CD4-positive, CD25-positive, alpha-beta regulatory T cell (primary cell): ENCODE measurements around the gene CCL2. TPM values are rescaled to one million over a fixed set of nuclear protein-coding genes. Genes with fewer than 3 reads are reported as not detected.

Experiments used
- ATAC-seq, 2 donors: fragments of 150-1000 bp; cut with Tn5 transposase; one replicate each; pipeline ENCODE4 v1.10.0; 2021; ENCODE audit warnings: low read depth in 2 of 2, moderate number of reproducible peaks in 2 of 2, moderate library complexity in 1 of 2
- DNase-seq, 3 donors: peaks; one replicate each; pipeline versions ENCODE4 v3.0.0 to v3.0.0-alpha.2; 2012 to 2022; ENCODE audit warnings: mixed read lengths in 1 of 3
- H3K27ac ChIP-seq: one replicate; pipeline ENCODE4 v1.7.0; 2013; ENCODE audit warnings: mild to moderate bottlenecking, low read length; ENCODE audit not compliant: insufficient read depth, poor library complexity, severe bottlenecking
- H3K27me3 ChIP-seq: one replicate; pipeline ENCODE4 v1.7.0; 2013; ENCODE audit warnings: low read length; ENCODE audit not compliant: control insufficient read depth, insufficient read depth
- H3K36me3 ChIP-seq: one replicate; pipeline ENCODE4 v1.7.0; 2013; ENCODE audit warnings: mild to moderate bottlenecking, low read length, moderate library complexity; ENCODE audit not compliant: control insufficient read depth, insufficient read depth
- H3K4me1 ChIP-seq: 2 replicates; pipeline ENCODE4 v1.7.0; 2013; ENCODE audit warnings: mild to moderate bottlenecking, low read length; ENCODE audit not compliant: insufficient read depth, control insufficient read depth, poor library complexity, severe bottlenecking
- H3K4me3 ChIP-seq: one replicate; pipeline ENCODE4 v1.7.0; 2013; ENCODE audit warnings: low read depth, mild to moderate bottlenecking, low read length, moderate library complexity
- H3K9me3 ChIP-seq, 2 experiments: 1 replicate in 1 of 2; 2 replicates in 1 of 2; pipeline ENCODE4 v1.7.0; 2013; ENCODE audit warnings: low read length in 2 of 2, mild to moderate bottlenecking in 1 of 2, moderate library complexity in 1 of 2; ENCODE audit not compliant: control insufficient read depth in 2 of 2
- H3K27ac Mint-ChIP-seq, 3 donors: one replicate each; pipeline ENCODE4 v1.8.0; 2020 to 2022; ENCODE audit warnings: mild to moderate bottlenecking in 3 of 3, mixed read lengths in 3 of 3, moderate library complexity in 2 of 3
- H3K27me3 Mint-ChIP-seq: one replicate; pipeline ENCODE4 v1.8.0; 2022; ENCODE audit warnings: mild to moderate bottlenecking, mixed read lengths
- H3K36me3 Mint-ChIP-seq: one replicate; pipeline ENCODE4 v1.8.0; 2020; ENCODE audit warnings: mixed read lengths
- H3K4me1 Mint-ChIP-seq, 4 donors: one replicate each; pipeline ENCODE4 v1.8.0; 2020 to 2022; ENCODE audit warnings: mixed read lengths in 4 of 4, mild to moderate bottlenecking in 1 of 4
- H3K4me3 Mint-ChIP-seq, 4 donors: one replicate each; pipeline ENCODE4 v1.8.0; 2020 to 2022; ENCODE audit warnings: mild to moderate bottlenecking in 4 of 4, mixed read lengths in 4 of 4, moderate library complexity in 3 of 4
- H3K9me3 Mint-ChIP-seq, 7 donors: one replicate each; pipeline ENCODE4 v1.8.0; 2020 to 2022; ENCODE audit warnings: mixed read lengths in 7 of 7, mild to moderate bottlenecking in 3 of 7, moderate library complexity in 2 of 7
- polyA plus RNA-seq, 4 donors: library from polyadenylated mRNA; unstranded; fragments of 300-500 nt; fragmentation: Illumina TruSeq; gene quantifications; one replicate each; pipeline ENCODE4 v1.2.3, GENCODE V29; 2021
- total RNA-seq: library from RNA; stranded (reverse); gene quantifications from one replicate; pipeline ENCODE4 v1.2.3, GENCODE V29; 2022

CCL2 gene
- total and polyA plus RNA-seq, 5 donors from 2014 or later = not detected

GRCh38 chr17:34242587-34243363, 12.3 kb upstream of the CCL2 start:
- no peaks in the 10 kb centered on the region for H3K27me3 ChIP-seq
- Mint-ChIP-seq H3K27ac (no peak overlapping the region), H3K27me3 (no peaks in the 10 kb centered on the region), H3K4me3 (no peak overlapping the region), H3K36me3 (no peaks in the 10 kb centered on the region), H3K9me3 (peaks cover 0 to 4% (median 0%) of the 10 kb centered on the region in 7 donors), H3K4me1 (peaks cover 0 to 3% (median 0%) of the 10 kb centered on the region in 4 donors)
- H3K36me3 ChIP-seq = no peaks in the 10 kb centered on the region
- H3K4me3 ChIP-seq = no peak overlapping the region
- ATAC-seq = no peak
- no peak for DNase-seq
- no peaks in the 10 kb centered on the region for H3K9me3 ChIP-seq
- H3K4me1 ChIP-seq = no peaks in the 10 kb centered on the region
- no peak overlapping the region for H3K27ac ChIP-seq

GRCh38 chr17:34243364-34244320, 11.4 kb upstream of the CCL2 start:
- no peak overlapping the region for H3K27ac Mint-ChIP-seq
- no peaks in the 10 kb centered on the region for H3K36me3 ChIP-seq
- no peaks in the 10 kb centered on the region for H3K9me3 ChIP-seq
- no peak overlapping the region for H3K27ac ChIP-seq
- H3K27me3 Mint-ChIP-seq = no peaks in the 10 kb centered on the region
- H3K4me1 Mint-ChIP-seq = peaks cover 0 to 3% (median 0%) of the 10 kb centered on the region in 4 donors
- H3K4me3 Mint-ChIP-seq = no peak overlapping the region
- H3K9me3 Mint-ChIP-seq = peaks cover 0 to 4% (median 0%) of the 10 kb centered on the region in 7 donors
- H3K4me3 ChIP-seq = no peak overlapping the region
- H3K36me3 Mint-ChIP-seq = no peaks in the 10 kb centered on the region
- H3K4me1 ChIP-seq = no peaks in the 10 kb centered on the region
- ATAC-seq = no peak
- no peak for DNase-seq
- H3K27me3 ChIP-seq = no peaks in the 10 kb centered on the region

GRCh38 chr17:34245351-34245905, 9.7 kb upstream of the CCL2 start:
- Mint-ChIP-seq H3K4me1 (peaks cover 0 to under 1% (median 0%) of the 10 kb centered on the region in 4 donors), H3K4me3 (no peak overlapping the region), H3K27ac (no peak overlapping the region), H3K27me3 (no peaks in the 10 kb centered on the region), H3K9me3 (peaks cover 0 to 1% (median 0%) of the 10 kb centered on the region in 7 donors), H3K36me3 (no peaks in the 10 kb centered on the region)
- Histone ChIP-seq H3K27me3 (no peaks in the 10 kb centered on the region), H3K4me3 (no peak overlapping the region), H3K4me1 (no peaks in the 10 kb centered on the region), H3K9me3 (no peaks in the 10 kb centered on the region), H3K27ac (no peak overlapping the region), H3K36me3 (no peaks in the 10 kb centered on the region)
- ATAC-seq (no peak), DNase-seq (no peak)

GRCh38 chr17:34246446-34246845, 8.6 kb upstream of the CCL2 start:
- Mint-ChIP-seq H3K27ac (no peak overlapping the region), H3K9me3 (peaks cover 0 to 1% (median 0%) of the 10 kb centered on the region in 7 donors), H3K27me3 (no peaks in the 10 kb centered on the region), H3K36me3 (no peaks in the 10 kb centered on the region), H3K4me1 (no peaks in the 10 kb centered on the region), H3K4me3 (no peak overlapping the region)
- DNase-seq (no peak), ATAC-seq (no peak)
- Histone ChIP-seq H3K4me3 (no peak overlapping the region), H3K36me3 (no peaks in the 10 kb centered on the region), H3K27ac (no peak overlapping the region), H3K9me3 (no peaks in the 10 kb centered on the region), H3K27me3 (no peaks in the 10 kb centered on the region), H3K4me1 (no peaks in the 10 kb centered on the region)

GRCh38 chr17:34246881-34247280, 8.2 kb upstream of the CCL2 start:
- Mint-ChIP-seq H3K36me3 (no peaks in the 10 kb centered on the region), H3K27me3 (no peaks in the 10 kb centered on the region), H3K9me3 (peaks cover 0 to 1% (median 0%) of the 10 kb centered on the region in 7 donors), H3K4me3 (no peak overlapping the region), H3K4me1 (no peaks in the 10 kb centered on the region), H3K27ac (no peak overlapping the region)
- H3K4me3 ChIP-seq = no peak overlapping the region
- DNase-seq (no peak), ATAC-seq (no peak)
- no peak overlapping the region for H3K27ac ChIP-seq
- no peaks in the 10 kb centered on the region for H3K4me1 ChIP-seq
- no peaks in the 10 kb centered on the region for H3K9me3 ChIP-seq
- H3K27me3 ChIP-seq = no peaks in the 10 kb centered on the region
- H3K36me3 ChIP-seq = no peaks in the 10 kb centered on the region

GRCh38 chr17:34248511-34249024, 6.5 kb upstream of the CCL2 start:
- Mint-ChIP-seq H3K27me3 (no peaks in the 10 kb centered on the region), H3K27ac (no peak overlapping the region), H3K4me1 (no peaks in the 10 kb centered on the region), H3K9me3 (peaks cover 0 to 1% (median 0%) of the 10 kb centered on the region in 7 donors), H3K36me3 (no peaks in the 10 kb centered on the region), H3K4me3 (no peak overlapping the region)
- Histone ChIP-seq H3K36me3 (no peaks in the 10 kb centered on the region), H3K27me3 (no peaks in the 10 kb centered on the region), H3K4me3 (no peak overlapping the region), H3K9me3 (no peaks in the 10 kb centered on the region), H3K4me1 (no peaks in the 10 kb centered on the region), H3K27ac (no peak overlapping the region)
- ATAC-seq = no peak
- DNase-seq = no peak

- no peak overlapping the region for H3K27ac ChIP-seq
- no peaks in the 10 kb centered on the region for H3K9me3 ChIP-seq
- Mint-ChIP-seq H3K9me3 (peaks cover 0 to 1% (median 0%) of the 10 kb centered on the region in 7 donors), H3K4me1 (no peaks in the 10 kb centered on the region), H3K27me3 (no peaks in the 10 kb centered on the region), H3K4me3 (no peak overlapping the region), H3K27ac (no peak overlapping the region), H3K36me3 (no peaks in the 10 kb centered on the region)
- DNase-seq (no peak), ATAC-seq (no peak)
- no peak overlapping the region for H3K4me3 ChIP-seq
- no peaks in the 10 kb centered on the region for H3K36me3 ChIP-seq
- no peaks in the 10 kb centered on the region for H3K27me3 ChIP-seq
- H3K4me1 ChIP-seq = no peaks in the 10 kb centered on the region
Observed at GRCh38 chr17:34249061-34249460, 6.0 kb upstream of the CCL2 start.
